Psoas muscle (tissue), 8 donors: ENCODE data around the gene TMOD1. TPM values are rescaled to one million over a fixed set of nuclear protein-coding genes. Genes with fewer than 3 reads are reported as not detected.
"Not testable (repeated sequence)": the region's sequence is repeated elsewhere in the genome, so short reads cannot be mapped to it uniquely, and the experiment has no call there.

Experiments
- ATAC-seq, 4 donors: fragments of 200-7000 bp; cut with Tn5 transposase; one replicate each; pipeline ENCODE4 v1.9.1; 2020; ENCODE audit warnings: moderate library complexity in 3 of 4, mild to moderate bottlenecking in 2 of 4
- DNase-seq, 2 donors: peaks; one replicate each; pipeline ENCODE4 v3.0.0-alpha.2; 2020
- H3K27ac ChIP-seq: fragments of 200-600 bp; one replicate; pipeline ENCODE4 v1.8.0; 2022
- H3K27me3 ChIP-seq, 3 donors: fragments of 200-600 bp in 1 of 3; one replicate each; pipeline versions ENCODE4 v1.6.1 to v1.8.0; 2013 to 2022; ENCODE audit warnings: low read length in 2 of 3, mild to moderate bottlenecking in 2 of 3, moderate library complexity in 1 of 3; ENCODE audit not compliant: insufficient read depth in 3 of 3
- H3K36me3 ChIP-seq, 2 donors: fragments of 200-600 bp in 1 of 2; one replicate each; pipeline versions ENCODE4 v1.6.1 to v1.8.0; 2013 to 2022; ENCODE audit warnings: low read depth in 1 of 2, mild to moderate bottlenecking in 1 of 2, moderate library complexity in 1 of 2; ENCODE audit not compliant: insufficient read depth in 1 of 2
- H3K4me1 ChIP-seq: fragments of 200-600 bp; one replicate; pipeline ENCODE4 v1.8.0; 2022
- H3K4me3 ChIP-seq: fragments of 200-600 bp; one replicate; pipeline ENCODE4 v1.8.0; 2022; ENCODE audit warnings: mild to moderate bottlenecking
- H3K9me3 ChIP-seq: fragments of 200-600 bp; one replicate; pipeline ENCODE4 v1.8.0; 2022
- WGBS, 3 donors: extraction: QIAGEN DNeasy Blood & Tissue Kit; methylation state at CpG; one replicate each; pipeline versions ENCODE4 v1.1.6 to v1.1.7; 2013; 5-methylcytosine and 5-hydroxymethylcytosine counted together
- intact Hi-C, 2 donors: fragments of 100-400 bp; cut with DNase I; formaldehyde crosslinking; loops; one replicate each; pipeline versions ENCODE4 v1.11.0 to v1.14.2; 2022
- long read RNA-seq, 2 donors: library from polyadenylated mRNA; unstranded; transcript quantifications; one replicate each; pipeline ENCODE4 v2.0.0, GENCODE V29; 2021
- polyA plus RNA-seq, 3 donors: library from polyadenylated mRNA; stranded (reverse); fragments of 200-250 nt; gene quantifications; one replicate each; pipeline ENCODE4 v1.2.3, GENCODE V29; 2013
- total RNA-seq, 4 donors: library from RNA; stranded (reverse); fragmentation: NEBNext Ultra II Directional in 2 of 4; extraction: Animal tissue kit (Norgen Biotek cat#: 25700) in 2 of 4; gene quantifications; one replicate each; pipeline versions ENCODE4 v1.2.1 to v1.2.4, GENCODE V29; 2021 to 2023
- TF ChIP-seq, protein P1 (sequence below): fragments of 200-600 bp; IDR thresholded peaks from one replicate; pipeline ENCODE4 v1.8.0; 2022; ENCODE audit warnings: antibody characterized with exemption
- donor health status: healthy with polysubstance abuse.
- donor health status: DM: no; HTN: no; CAD: no; lungs with moderate emphysema.
- donor health status: Bipolar disorder and iron deficiency.
- donor health status: healthy.
- donor health status: DM: yes; HTN: yes; CAD: no.
- donor health status: DM: no; HTN: no; CAD: no.
- donor health status: DM: no; HTN: no; CAD: no.
- donor health status: DM: yes; HTN: yes; CAD: no.

Gene TMOD1
- total RNA-seq = 100 to 1,000 TPM; 138 to 209 (median 167) TPM
- polyA plus RNA-seq = 100 to 1,000 TPM in 2 of 3 donors, 10 to 100 TPM in 1; 65.4 to 286 (median 131) TPM
- long read RNA-seq, donor 1, transcript TMOD1-201 (10 exons, 3,343 nt) = major isoform, 173 of 256 reads
- long read RNA-seq, donor 1, partial matches to known transcripts = 48 of 256 reads
- long read RNA-seq, donor 1, other reads (novel, unspliced or antisense) = 34 of 256 reads
- long read RNA-seq, donor 2, transcript TMOD1-201 (10 exons, 3,343 nt) = major isoform, 291 of 444 reads
- long read RNA-seq, donor 2, partial matches to known transcripts = 131 of 444 reads
- long read RNA-seq, donor 2, other reads (novel, unspliced or antisense) = 22 of 444 reads

DNA sequence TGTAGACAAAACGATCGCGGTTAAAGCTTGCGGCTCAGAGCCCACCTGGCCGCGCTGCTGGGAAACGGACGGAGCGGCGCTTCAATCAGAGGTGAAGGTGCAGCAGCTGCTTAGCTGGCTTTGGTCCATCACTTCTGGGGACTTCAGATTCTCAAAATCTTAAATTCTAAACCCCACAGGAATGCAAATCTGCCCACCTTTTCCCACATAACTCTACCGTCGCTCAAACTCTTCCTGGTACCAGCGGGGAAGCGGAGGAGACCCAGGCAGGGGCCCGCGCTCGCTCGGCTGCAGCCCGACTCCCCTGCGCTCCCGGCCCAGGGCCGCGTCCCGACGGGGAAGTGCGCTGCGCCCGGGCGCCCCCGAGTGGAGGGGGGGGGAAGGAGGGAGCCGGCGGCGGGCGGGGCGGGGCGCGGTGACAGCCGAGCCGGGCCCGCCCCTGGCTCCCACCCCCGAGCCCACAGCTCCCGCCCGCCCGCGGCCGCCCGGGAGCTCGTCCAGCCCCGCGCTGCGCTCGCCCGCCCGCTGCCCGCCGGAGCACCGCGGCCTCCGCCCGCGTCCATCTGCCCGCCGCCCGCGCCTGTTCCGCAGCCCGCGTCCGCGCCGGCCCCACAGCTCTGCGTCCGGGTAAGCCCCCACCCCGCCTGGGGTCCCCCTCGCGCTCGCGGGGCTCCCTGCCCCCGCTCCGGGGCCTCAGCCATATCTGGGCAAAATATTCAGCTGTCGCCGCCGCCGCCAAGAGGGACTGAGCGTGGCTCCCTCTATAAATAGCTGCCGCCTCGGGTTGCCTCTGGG is at the start of gene TMOD1:
TMOD1 (plus strand) TSS at position 490 of the 795 bp plus-strand sequence. CDS start 22,523 bp downstream, outside the sequence.
- peak within 1 kb of the TSS; percentile 96 for H3K27ac ChIP-seq
- peak; percentile 81 to 87 (median 82) for ATAC-seq

DNA sequence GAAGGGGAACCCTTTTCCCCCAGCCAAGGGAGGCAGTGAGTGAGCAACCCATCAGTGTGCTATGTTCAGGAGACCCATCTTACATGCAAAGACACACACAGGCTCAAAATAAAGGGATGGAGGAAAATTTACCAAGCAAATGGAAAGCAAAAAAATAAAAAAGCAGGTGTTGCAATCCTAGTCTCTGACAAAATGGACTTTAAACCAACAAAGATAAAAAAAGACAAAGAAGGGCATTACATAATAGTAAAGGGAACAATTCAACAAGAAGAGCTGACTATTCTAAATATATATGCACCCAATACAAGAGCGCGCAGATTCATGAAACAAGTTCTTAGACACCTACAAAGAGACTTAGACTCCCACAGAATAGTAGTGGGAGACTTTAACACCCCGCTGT is 47.9 kb upstream of the TMOD1 start:
- 96 to 100% (median 97%) methylated on average over 3 of the region's 3 CpGs for WGBS, 3 donors
- DNase-seq, H3K36me3 ChIP-seq, ATAC-seq, H3K4me1 ChIP-seq, H3K27ac ChIP-seq, H3K27me3 ChIP-seq, H3K4me3 ChIP-seq, H3K9me3 ChIP-seq: not testable (repeated sequence)
- intact Hi-C loops = loop anchor here in 1 of 2 donors (2.0 kb wide), 1 partner anchor 77 kb away; no protein-coding TSS in a partner anchor

More for the DNA sequence above, at the start of gene TMOD1:
- TF ChIP-seq, protein P1, sequence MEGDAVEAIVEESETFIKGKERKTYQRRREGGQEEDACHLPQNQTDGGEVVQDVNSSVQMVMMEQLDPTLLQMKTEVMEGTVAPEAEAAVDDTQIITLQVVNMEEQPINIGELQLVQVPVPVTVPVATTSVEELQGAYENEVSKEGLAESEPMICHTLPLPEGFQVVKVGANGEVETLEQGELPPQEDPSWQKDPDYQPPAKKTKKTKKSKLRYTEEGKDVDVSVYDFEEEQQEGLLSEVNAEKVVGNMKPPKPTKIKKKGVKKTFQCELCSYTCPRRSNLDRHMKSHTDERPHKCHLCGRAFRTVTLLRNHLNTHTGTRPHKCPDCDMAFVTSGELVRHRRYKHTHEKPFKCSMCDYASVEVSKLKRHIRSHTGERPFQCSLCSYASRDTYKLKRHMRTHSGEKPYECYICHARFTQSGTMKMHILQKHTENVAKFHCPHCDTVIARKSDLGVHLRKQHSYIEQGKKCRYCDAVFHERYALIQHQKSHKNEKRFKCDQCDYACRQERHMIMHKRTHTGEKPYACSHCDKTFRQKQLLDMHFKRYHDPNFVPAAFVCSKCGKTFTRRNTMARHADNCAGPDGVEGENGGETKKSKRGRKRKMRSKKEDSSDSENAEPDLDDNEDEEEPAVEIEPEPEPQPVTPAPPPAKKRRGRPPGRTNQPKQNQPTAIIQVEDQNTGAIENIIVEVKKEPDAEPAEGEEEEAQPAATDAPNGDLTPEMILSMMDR = peak; percentile 27
- Histone ChIP-seq H3K36me3 (peaks cover 0 to 3% of the 10 kb centered on the region in 2 donors), H3K9me3 (no peaks in the 10 kb centered on the region), H3K27me3 (no peaks in the 10 kb centered on the region), H3K4me3 (peak within 1 kb of the TSS; percentile 83), H3K4me1 (peaks cover 33% of the 10 kb centered on the region)
- intact Hi-C loops = loop anchor here (2.0 to 5.0 kb wide), 2 partner anchors 27 to 34 kb away; no protein-coding TSS in a partner anchor
- peak; percentile 81 to 90 for DNase-seq
- WGBS, 3 donors = 0% methylated on average over 33 to 86 of the region's 87 CpGs

DNA sequence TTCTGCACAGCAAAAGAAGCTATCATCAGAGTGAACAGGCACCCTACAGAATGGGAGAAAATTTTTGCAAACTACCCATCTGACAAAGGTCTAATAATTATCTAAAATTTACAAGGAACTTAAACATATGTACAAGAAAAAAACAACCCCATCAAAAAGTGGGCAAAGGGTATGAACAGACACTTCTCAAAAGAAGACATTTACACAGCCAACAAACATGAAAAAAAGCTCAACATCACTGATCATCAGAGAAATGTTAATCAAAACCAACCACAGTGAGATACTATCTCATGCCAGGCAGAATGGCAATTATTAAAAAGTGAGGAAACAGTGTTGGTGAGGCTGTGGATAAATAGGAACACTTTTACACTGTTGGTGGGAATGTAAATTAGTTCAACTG is 44.6 kb upstream of the TMOD1 start:
- H3K9me3 ChIP-seq, H3K36me3 ChIP-seq, intact Hi-C loops, H3K4me3 ChIP-seq, DNase-seq, ATAC-seq, H3K27ac ChIP-seq, H3K27me3 ChIP-seq, H3K4me1 ChIP-seq: not testable (repeated sequence)

DNA sequence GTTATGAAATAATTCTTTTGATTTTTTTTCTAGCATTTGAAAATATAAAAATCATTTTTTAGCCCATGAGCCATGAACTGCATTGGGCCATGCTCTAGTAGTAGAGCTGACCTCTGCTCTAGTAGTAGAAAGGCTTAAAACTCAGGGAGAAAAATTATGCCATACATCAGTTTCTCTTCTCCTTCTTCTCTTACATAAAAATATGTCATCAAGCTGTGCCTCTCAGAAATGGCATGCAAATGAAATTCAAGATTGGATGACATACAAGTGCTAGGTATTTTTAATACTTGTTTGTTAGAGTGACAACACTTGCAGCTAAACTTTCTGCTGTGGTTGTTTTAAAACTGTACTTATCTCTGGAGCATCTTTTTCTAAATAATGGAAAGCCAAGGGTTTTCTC is 42.1 kb upstream of the TMOD1 start:
- DNase-seq (no peak), ATAC-seq (no peak)
- no peak overlapping the region for H3K4me3 ChIP-seq
- H3K4me1 ChIP-seq = no peaks in the 10 kb centered on the region
- TF ChIP-seq, protein P1 = no peak
- H3K27me3 ChIP-seq = no peaks in the 10 kb centered on the region
- H3K27ac ChIP-seq = no peak overlapping the region
- H3K36me3 ChIP-seq = no peaks in the 10 kb centered on the region
- H3K9me3 ChIP-seq = no peaks in the 10 kb centered on the region
- intact Hi-C loops = no loop called here

DNA sequence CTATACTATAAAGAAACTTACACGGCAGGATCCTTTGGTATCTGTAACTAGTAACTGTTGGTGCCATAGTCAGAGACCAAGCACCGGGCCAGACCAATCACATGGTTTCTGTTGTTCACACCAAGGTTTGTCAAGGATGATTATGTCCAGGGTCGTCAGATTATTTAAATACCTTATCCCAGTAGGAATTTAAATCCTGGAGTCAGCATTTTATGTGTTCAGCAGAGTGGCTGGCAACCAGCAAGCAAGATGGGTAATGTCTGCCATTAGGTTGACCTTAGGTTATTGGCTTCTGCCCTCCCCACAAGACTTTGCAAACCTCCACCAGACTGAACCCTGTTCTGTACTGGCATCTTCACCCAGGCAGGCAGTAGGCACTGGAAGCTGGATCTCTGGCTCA is 39.3 kb upstream of the TMOD1 start:
- Histone ChIP-seq H3K27me3 (no peaks in the 10 kb centered on the region), H3K9me3 (no peaks in the 10 kb centered on the region), H3K27ac (no peak overlapping the region), H3K36me3 (no peaks in the 10 kb centered on the region), H3K4me1 (no peaks in the 10 kb centered on the region), H3K4me3 (no peak overlapping the region)
- DNase-seq = no peak
- intact Hi-C loops = loop anchor here (10.0 kb wide), 3 partner anchors 223 to 443 kb away; partner anchors contain the start of gene XPA (in 1 of the 2)
- TF ChIP-seq, protein P1 = no peak
- no peak for ATAC-seq
- WGBS, 3 donors = 84 to 90% (median 84%) methylated on average over 3 of the region's 3 CpGs
